ENCODE measurements around the gene DBR1.

- no peak for TF ChIP-seq CTCF (conservative IDR thresholded peaks at IDR 0.05; ENCODE audit: low read depth, low read length)
- TF ChIP-seq EZH2 (IDR thresholded peaks at IDR 0.05; ENCODE audit: borderline replicate concordance, low read depth, low read length, poor library complexity, severe bottlenecking) = no peak
Observed at GRCh38 chr3:138186221-138186620, 11.5 kb upstream of the DBR1 start.
